Peyer's patch (tissue), 4 donors: ENCODE results near the gene AGAP2. TPM values are rescaled to one million over a fixed set of nuclear protein-coding genes. Genes with fewer than 3 reads are reported as not detected.

Experiments used
- DNase-seq, 3 donors: peaks; one replicate each; pipeline ENCODE4 v3.0.0-alpha.2; 2017 to 2019
- H3K27ac ChIP-seq, 4 donors: fragments of 200-600 bp; sonication (generic); one replicate each; pipeline ENCODE4 v1.5.1; 2016 to 2019
- H3K27me3 ChIP-seq, 2 donors: fragments of 200-600 bp; sonication (generic); one replicate each; pipeline ENCODE4 v1.5.1; 2019
- H3K36me3 ChIP-seq, 3 donors: fragments of 200-600 bp; sonication (generic); one replicate each; pipeline ENCODE4 v1.5.1; 2016 to 2019
- H3K4me1 ChIP-seq, 4 donors: fragments of 200-600 bp; sonication (generic); one replicate each; pipeline ENCODE4 v1.5.1; 2016 to 2019
- H3K4me3 ChIP-seq, 4 donors: fragments of 200-600 bp; sonication (generic); 1 replicate in 3 of 4; 2 replicates in 1 of 4; pipeline ENCODE4 v1.5.1; 2016 to 2019; ENCODE audit warnings: mild to moderate bottlenecking in 1 of 4
- H3K9me3 ChIP-seq, 4 donors: fragments of 200-600 bp; sonication (generic); one replicate each; pipeline ENCODE4 v1.5.1; 2016 to 2019; ENCODE audit warnings: mild to moderate bottlenecking in 1 of 4
- POLR2A ChIP-seq, 2 donors: fragments of 450-650 bp; IDR thresholded peaks; one replicate each; pipeline ENCODE4 v1.5.1; 2017; ENCODE audit warnings: antibody characterized with exemption in 2 of 2, mild to moderate bottlenecking in 2 of 2, moderate library complexity in 2 of 2
- total RNA-seq, 4 donors: library from RNA; depleted of rRNA; stranded (reverse); fragments of >200 nt; gene quantifications; one replicate each; pipeline ENCODE4 v1.1.0, GENCODE V29; 2016
- TF ChIP-seq, protein P1 (sequence below), 6 experiments: fragments of 450-650 bp in 4 of 6; fragments of 200-600 bp in 2 of 6; sonication (generic) in 1 of 6; IDR thresholded peaks; one replicate each; pipeline ENCODE4 v1.5.1; 2017 to 2019; ENCODE audit warnings: antibody characterized with exemption in 6 of 6, mild to moderate bottlenecking in 3 of 6, moderate library complexity in 1 of 6

Gene AGAP2
- 1 to 10 TPM; 2.5 to 9.1 (median 3.1) TPM for total RNA-seq

- Histone ChIP-seq H3K36me3 (no peaks in the 10 kb centered on the region), H3K4me1 (peaks cover 0 to 32% (median 20%) of the 10 kb centered on the region in 4 donors), H3K4me3 (peak within 1 kb of the TSS in 3 of 4 donors; percentile 12 to 36 (median 34)), H3K27ac (no peak within 1 kb of the TSS), H3K27me3 (peaks cover 0 to 50% of the 10 kb centered on the region in 2 donors), H3K9me3 (no peaks in the 10 kb centered on the region)
- no peak for DNase-seq
- TF ChIP-seq, protein P1, sequence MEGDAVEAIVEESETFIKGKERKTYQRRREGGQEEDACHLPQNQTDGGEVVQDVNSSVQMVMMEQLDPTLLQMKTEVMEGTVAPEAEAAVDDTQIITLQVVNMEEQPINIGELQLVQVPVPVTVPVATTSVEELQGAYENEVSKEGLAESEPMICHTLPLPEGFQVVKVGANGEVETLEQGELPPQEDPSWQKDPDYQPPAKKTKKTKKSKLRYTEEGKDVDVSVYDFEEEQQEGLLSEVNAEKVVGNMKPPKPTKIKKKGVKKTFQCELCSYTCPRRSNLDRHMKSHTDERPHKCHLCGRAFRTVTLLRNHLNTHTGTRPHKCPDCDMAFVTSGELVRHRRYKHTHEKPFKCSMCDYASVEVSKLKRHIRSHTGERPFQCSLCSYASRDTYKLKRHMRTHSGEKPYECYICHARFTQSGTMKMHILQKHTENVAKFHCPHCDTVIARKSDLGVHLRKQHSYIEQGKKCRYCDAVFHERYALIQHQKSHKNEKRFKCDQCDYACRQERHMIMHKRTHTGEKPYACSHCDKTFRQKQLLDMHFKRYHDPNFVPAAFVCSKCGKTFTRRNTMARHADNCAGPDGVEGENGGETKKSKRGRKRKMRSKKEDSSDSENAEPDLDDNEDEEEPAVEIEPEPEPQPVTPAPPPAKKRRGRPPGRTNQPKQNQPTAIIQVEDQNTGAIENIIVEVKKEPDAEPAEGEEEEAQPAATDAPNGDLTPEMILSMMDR (IDR thresholded peaks at IDR 0.05), result no peak
- TF ChIP-seq POLR2A (IDR thresholded peaks at IDR 0.05), result no peak
Observed at GRCh38 chr12:57738661-57739237, at the start of gene AGAP2. AGAP2 (minus strand) TSS chr12:57738742; CDS start chr12:57738246, 496 bp downstream.

GRCh38 chr12:57783861-57784260, 45.3 kb upstream of the AGAP2 start:
- TF ChIP-seq POLR2A (IDR thresholded peaks at IDR 0.05), result no peak
- TF ChIP-seq, protein P1 (IDR thresholded peaks at IDR 0.05), result no peak
- Histone ChIP-seq H3K27me3 (no peaks in the 10 kb centered on the region), H3K27ac (no peak overlapping the region), H3K4me1 (peaks cover 0 to 12% (median 8%) of the 10 kb centered on the region in 4 donors), H3K36me3 (peaks cover 0 to 36% (median 0%) of the 10 kb centered on the region in 3 donors), H3K9me3 (no peaks in the 10 kb centered on the region), H3K4me3 (peak overlapping the region in 1 of 4 donors; percentile 98)
- DNase-seq, result no peak

- Histone ChIP-seq H3K4me1 (peaks cover 0 to 12% (median 8%) of the 10 kb centered on the region in 4 donors), H3K9me3 (no peaks in the 10 kb centered on the region), H3K27ac (no peak overlapping the region), H3K4me3 (peak overlapping the region; percentile 57 to 98 (median 88)), H3K36me3 (peaks cover 0 to 32% (median 0%) of the 10 kb centered on the region in 3 donors), H3K27me3 (no peaks in the 10 kb centered on the region)
- DNase-seq, result no peak
- TF ChIP-seq POLR2A (IDR thresholded peaks at IDR 0.05), result no peak
- TF ChIP-seq, protein P1 (IDR thresholded peaks at IDR 0.05), result no peak
Observed at GRCh38 chr12:57783466-57783801, 44.9 kb upstream of the AGAP2 start.

DNA sequence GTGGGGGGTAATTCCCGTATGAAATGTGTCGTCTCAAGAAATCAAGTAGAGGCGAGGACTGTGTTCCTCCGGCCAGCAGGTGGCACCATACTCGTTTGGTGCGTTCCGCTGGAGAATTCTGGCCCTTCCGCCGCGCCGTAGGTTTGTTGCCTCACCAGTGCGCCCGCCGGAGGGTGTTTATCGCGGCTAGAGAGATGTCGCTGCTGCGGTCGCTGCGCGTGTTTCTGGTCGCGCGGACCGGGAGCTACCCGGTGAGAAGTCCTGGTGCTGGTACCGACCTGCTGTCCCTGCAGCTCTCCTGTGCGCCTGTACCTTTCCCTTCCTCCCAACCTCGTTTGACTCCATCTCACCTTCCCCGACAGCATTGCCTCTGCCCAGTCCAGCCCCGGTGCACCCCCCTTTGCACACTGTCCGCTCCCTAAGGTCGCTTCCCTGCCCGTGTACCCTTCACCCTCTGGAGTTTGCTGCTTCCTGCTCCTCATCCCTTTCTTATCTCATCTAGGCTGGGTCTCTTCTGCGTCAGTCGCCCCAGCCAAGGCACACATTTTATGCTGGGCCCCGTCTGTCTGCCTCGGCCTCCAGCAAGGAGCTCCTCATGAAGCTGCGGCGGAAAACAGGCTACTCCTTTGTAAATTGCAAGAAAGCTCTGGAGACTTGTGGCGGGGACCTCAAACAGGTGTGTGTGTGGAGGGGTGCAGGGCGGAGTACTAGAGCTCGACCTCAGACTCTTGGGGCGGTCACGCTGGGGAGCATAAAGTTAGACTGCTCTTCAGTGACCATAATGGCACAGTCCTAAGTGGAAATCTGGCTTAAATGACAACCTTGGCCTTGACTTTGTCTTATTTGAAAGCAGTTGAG, 44.3 kb upstream of the AGAP2 start, which contains the start of gene TSFM:
TSFM (plus strand) TSS at position 180 of the 858 bp plus-strand sequence; CDS start at position 195, 15 bp downstream.
- Histone ChIP-seq H3K4me1 (peaks cover 0 to 12% (median 8%) of the 10 kb centered on the region in 4 donors), H3K27ac (peak within 1 kb of the TSS; percentile 58 to 82 (median 70)), H3K9me3 (no peaks in the 10 kb centered on the region), H3K36me3 (peaks cover 0 to 26% (median 0%) of the 10 kb centered on the region in 3 donors), H3K4me3 (peak within 1 kb of the TSS; percentile 57 to 98 (median 88)), H3K27me3 (no peaks in the 10 kb centered on the region)
- peak; percentile 96 to 98 (median 97) for DNase-seq
- TF ChIP-seq POLR2A (IDR thresholded peaks at IDR 0.05), result peak; percentile 47 to 55
- TF ChIP-seq, protein P1 (IDR thresholded peaks at IDR 0.05), result peak; percentile 91 to 99 (median 98)

- DNase-seq, result no peak
- Histone ChIP-seq H3K4me3 (peak overlapping the region; percentile 57 to 98 (median 88)), H3K36me3 (peaks cover 0 to 20% (median 0%) of the 10 kb centered on the region in 3 donors), H3K27me3 (no peaks in the 10 kb centered on the region), H3K9me3 (no peaks in the 10 kb centered on the region), H3K27ac (peak overlapping the region in 2 of 4 donors; percentile 66 to 82), H3K4me1 (peaks cover 0 to 12% (median 8%) of the 10 kb centered on the region in 4 donors)
- no peak for TF ChIP-seq POLR2A (IDR thresholded peaks at IDR 0.05)
- TF ChIP-seq, protein P1 (IDR thresholded peaks at IDR 0.05), result no peak
Observed at GRCh38 chr12:57782243-57782607, 43.7 kb upstream of the AGAP2 start.
